ENCODE data around the gene OR5L1. TPM values are rescaled to one million over a fixed set of nuclear protein-coding genes. Genes with fewer than 3 reads are reported as not detected.

The OR5L1 gene
- total and polyA plus RNA-seq, 8 donors = 0.37 TPM; not detected in 7

- Histone ChIP-seq H3K4me3 (no peak overlapping the region), H3K4me1 (no peaks in the 10 kb centered on the region), H3K27me3 (no peaks in the 10 kb centered on the region), H3K9me3 (peaks cover 0 to 29% (median 16%) of the 10 kb centered on the region in 4 donors), H3K36me3 (no peaks in the 10 kb centered on the region), H3K27ac (no peak overlapping the region)
- WGBS, 5 donors = 85 to 100% (median 90%) methylated on average over 1 of the region's 1 CpG
- intact Hi-C loops (cut with DNase I; ENCODE audit: low total_unique reads) = no loop called here
- TF ChIP-seq CTCF (IDR thresholded peaks at IDR 0.05) = no peak
- TF ChIP-seq EP300 (IDR thresholded peaks at IDR 0.05) = no peak
- no peak for TF ChIP-seq POLR2AphosphoS5 (IDR thresholded peaks at IDR 0.05)
- DNase-seq = no peak
Observed at GRCh38 chr11:55806248-55806647, 4.9 kb upstream of the OR5L1 start.

GRCh38 chr11:55819330-55819729 lies 8.2 kb downstream of the OR5L1 start, which contains the start of gene OR5D18:
Gene OR5D18, plus strand, starts transcription at chr11:55819630. Its CDS starts 0 bp downstream, at chr11:55819630.
- no peak within 1 kb of the TSS for H3K27ac ChIP-seq
- no peak for DNase-seq
- 75 to 86% (median 85%) methylated on average over 5 of the region's 5 CpGs for WGBS, 5 donors
- H3K36me3 ChIP-seq = no peaks in the 10 kb centered on the region
- no peaks in the 10 kb centered on the region for H3K4me1 ChIP-seq
- intact Hi-C loops (cut with DNase I; ENCODE audit: low total_unique reads) = no loop called here
- TF ChIP-seq POLR2AphosphoS5 (IDR thresholded peaks at IDR 0.05) (no peak), EP300 (IDR thresholded peaks at IDR 0.05) (no peak), POLR2A (IDR thresholded peaks at IDR 0.05) (no peak), CTCF (IDR thresholded peaks at IDR 0.05) (no peak)
- H3K4me3 ChIP-seq = no peak within 1 kb of the TSS
- peaks cover 0 to 15% (median 4%) of the 10 kb centered on the region in 4 donors for H3K9me3 ChIP-seq
- no peaks in the 10 kb centered on the region for H3K27me3 ChIP-seq

- TF ChIP-seq POLR2AphosphoS5 (IDR thresholded peaks at IDR 0.05) = no peak
- no peak for TF ChIP-seq EP300 (IDR thresholded peaks at IDR 0.05)
- intact Hi-C loops (cut with DNase I; ENCODE audit: low total_unique reads) = no loop called here
- Histone ChIP-seq H3K36me3 (no peaks in the 10 kb centered on the region), H3K4me1 (no peaks in the 10 kb centered on the region), H3K27me3 (no peaks in the 10 kb centered on the region), H3K9me3 (peaks cover 0 to 10% (median 2%) of the 10 kb centered on the region in 4 donors), H3K4me3 (no peak within 1 kb of the TSS), H3K27ac (no peak within 1 kb of the TSS)
- no peak for DNase-seq
Observed at GRCh38 chr11:55826919-55827318, 15.8 kb downstream of the OR5L1 start, which contains the start of gene OR5L2. Gene OR5L2, plus strand, starts transcription at chr11:55827219. Its CDS starts 0 bp downstream, at chr11:55827219.

- H3K27ac ChIP-seq = no peak within 1 kb of the TSS
- H3K9me3 ChIP-seq = peaks cover 0 to 19% (median 4%) of the 10 kb centered on the region in 4 donors
- TF ChIP-seq POLR2AphosphoS5 (IDR thresholded peaks at IDR 0.05) = no peak
- TF ChIP-seq CTCF (IDR thresholded peaks at IDR 0.05) = no peak
- TF ChIP-seq EP300 (IDR thresholded peaks at IDR 0.05) = no peak
- TF ChIP-seq POLR2A (IDR thresholded peaks at IDR 0.05) = no peak
- no peaks in the 10 kb centered on the region for H3K27me3 ChIP-seq
- H3K4me3 ChIP-seq = no peak within 1 kb of the TSS
- WGBS, 5 donors = 23 to 43% (median 35%) methylated on average over 3 of the region's 3 CpGs
- intact Hi-C loops (cut with DNase I; ENCODE audit: low total_unique reads) = no loop called here
- no peaks in the 10 kb centered on the region for H3K4me1 ChIP-seq
- H3K36me3 ChIP-seq = no peaks in the 10 kb centered on the region
- DNase-seq = no peak
Observed at GRCh38 chr11:55838452-55838851, 27.3 kb downstream of the OR5L1 start, which contains the start of gene OR5D16. Gene OR5D16, plus strand, starts transcription at chr11:55838752. Its CDS starts 0 bp downstream, at chr11:55838752.

- no peak for TF ChIP-seq EP300 (IDR thresholded peaks at IDR 0.05)
- no peak for TF ChIP-seq CTCF (IDR thresholded peaks at IDR 0.05)
- TF ChIP-seq POLR2AphosphoS5 (IDR thresholded peaks at IDR 0.05) = no peak
- no peak for TF ChIP-seq POLR2A (IDR thresholded peaks at IDR 0.05)
- Histone ChIP-seq H3K4me1 (no peaks in the 10 kb centered on the region), H3K36me3 (no peaks in the 10 kb centered on the region), H3K4me3 (no peak overlapping the region), H3K27ac (no peak overlapping the region), H3K27me3 (no peaks in the 10 kb centered on the region), H3K9me3 (peaks cover 0 to 6% (median 2%) of the 10 kb centered on the region in 4 donors)
- WGBS, 5 donors = 28 to 49% (median 32%) methylated on average over 2 of the region's 2 CpGs
- no peak for DNase-seq
- intact Hi-C loops (cut with DNase I; ENCODE audit: low total_unique reads) = no loop called here
Observed at GRCh38 chr11:55847453-55847852, 36.3 kb downstream of the OR5L1 start.

All from stomach (tissue), 9 donors.